IMR-90 (cell line): Measurements from ENCODE around the gene ZNF544.

ENCODE experiments used
- BHLHE40 ChIP-seq: fragments of 150-350 bp; IDR thresholded peaks from 2 replicates; pipeline ENCODE4 v1.6.1; 2016; ENCODE audit warnings: mild to moderate bottlenecking, low read depth, low read length
- CEBPB ChIP-seq: IDR thresholded peaks from 2 replicates; pipeline ENCODE4 v1.6.1; 2012; ENCODE audit warnings: low read depth, low read length, improper control_type of control experiment
- CTCF ChIP-seq: conservative IDR thresholded peaks from 2 replicates; pipeline ENCODE4 v1.5.1; 2012; ENCODE audit warnings: mild to moderate bottlenecking, low read depth, low read length, improper control_type of control experiment
- ELK1 ChIP-seq: fragments of 150-350 bp; IDR thresholded peaks from 2 replicates; pipeline ENCODE4 v1.6.1; 2016; ENCODE audit warnings: low read depth, mild to moderate bottlenecking, low read length, moderate library complexity, borderline replicate concordance
- FOS ChIP-seq: fragments of 150-350 bp; IDR thresholded peaks from 2 replicates; pipeline ENCODE4 v1.6.1; 2016; ENCODE audit warnings: low read depth, low read length
- MAFK ChIP-seq: IDR thresholded peaks from 2 replicates; pipeline ENCODE4 v1.6.1; 2012; ENCODE audit warnings: low read depth, low read length, improper control_type of control experiment
- MAZ ChIP-seq: IDR thresholded peaks from 2 replicates; pipeline ENCODE4 v1.6.1; 2012; ENCODE audit warnings: low read depth, mild to moderate bottlenecking, low read length, improper control_type of control experiment, moderate library complexity, borderline replicate concordance
- MXI1 ChIP-seq: IDR thresholded peaks from 2 replicates; pipeline ENCODE4 v1.6.1; 2012; ENCODE audit warnings: low read depth, mild to moderate bottlenecking, low read length, moderate library complexity, borderline replicate concordance
- NFE2L2 ChIP-seq: fragments of 150-350 bp; IDR thresholded peaks from 2 replicates; pipeline ENCODE4 v1.6.1; 2016; ENCODE audit warnings: low read depth, mild to moderate bottlenecking, low read length
- POLR2A ChIP-seq: IDR thresholded peaks from 2 replicates; pipeline ENCODE4 v1.6.1; 2012; ENCODE audit warnings: mild to moderate bottlenecking, low read depth, low read length
- RAD21 ChIP-seq: IDR thresholded peaks from 2 replicates; pipeline ENCODE4 v1.6.1; 2012; ENCODE audit warnings: low read length, improper control_type of control experiment
- RFX5 ChIP-seq: IDR thresholded peaks from 2 replicates; pipeline ENCODE4 v1.8.0; 2012; ENCODE audit warnings: low read depth, mild to moderate bottlenecking, low read length, moderate library complexity
- SMC3 ChIP-seq: fragments of 150-350 bp; IDR thresholded peaks from 2 replicates; pipeline ENCODE4 v1.6.1; 2016; ENCODE audit warnings: low read depth, mild to moderate bottlenecking, antibody characterized with exemption, low read length, moderate library complexity
- USF2 ChIP-seq: fragments of 150-350 bp; IDR thresholded peaks from 2 replicates; pipeline ENCODE4 v1.6.1; 2017; ENCODE audit warnings: mild to moderate bottlenecking, antibody characterized with exemption, low read length, low read depth

GRCh38 chr19:58311345-58311865, 82.7 kb downstream of the ZNF544 start:
- TF ChIP-seq POLR2A (no peak), CTCF (no peak), FOS (no peak), RAD21 (no peak), RFX5 (no peak), USF2 (no peak), BHLHE40 (no peak), MXI1 (no peak), SMC3 (no peak), MAFK (no peak), NFE2L2 (no peak), ELK1 (no peak), MAZ (no peak), CEBPB (no peak)
